ENCODE data around the gene DAPK2.

The DAPK2 gene

DNA sequence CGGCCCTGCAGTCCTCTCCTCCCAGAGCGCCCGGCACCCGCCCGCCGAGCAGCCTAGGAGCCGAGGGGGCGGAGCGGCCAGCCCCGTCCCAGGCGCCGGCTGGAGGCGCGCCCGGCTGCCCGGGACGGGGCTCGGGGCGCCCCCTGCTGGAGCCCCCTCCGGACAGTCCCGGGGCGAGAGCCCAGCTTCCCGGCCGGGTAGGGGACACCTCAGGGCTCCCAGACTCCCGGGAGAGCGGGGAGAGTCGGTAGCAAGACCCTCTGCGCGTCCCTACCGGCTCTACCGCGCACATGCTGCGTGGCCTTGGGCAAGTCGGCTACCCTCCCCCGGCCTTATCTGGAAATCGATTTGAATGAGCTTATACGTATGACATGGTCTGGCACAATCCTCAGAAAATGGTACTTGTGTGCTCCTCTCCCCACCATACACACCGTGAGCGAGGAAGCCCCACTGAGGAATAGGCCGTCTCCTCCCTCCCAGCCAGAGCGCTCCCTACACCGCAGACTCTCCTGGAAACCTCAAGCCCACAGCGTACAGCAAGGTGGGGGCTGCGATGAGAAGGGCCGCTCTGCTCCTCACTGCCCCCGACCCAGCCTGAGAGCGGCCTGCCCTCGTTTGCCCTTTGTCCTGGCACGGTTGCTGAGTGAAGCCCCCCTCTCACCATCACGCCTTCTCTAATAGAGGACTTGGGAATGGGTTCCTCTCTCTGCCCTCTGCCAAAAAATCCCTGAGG lies at the start of gene DAPK2:
TSS of gene DAPK2 (minus strand) at position 65 of the 733 bp plus-strand sequence. CDS start 6,224 bp downstream, outside the sequence.
- ATAC-seq (ENCODE audit: insufficient read depth, low read depth) (peak; percentile 91), DNase-seq (peak; percentile 31)
- peaks cover 5% of the 10 kb centered on the region; the same call in 1 of the 2 replicates for H3K4me1 ChIP-seq (ENCODE audit: insufficient read depth, low read length)
- no peaks in the 10 kb centered on the region for H3K9me3 ChIP-seq (ENCODE audit: insufficient read depth, low read length, severe bottlenecking)
- H3K36me3 ChIP-seq (ENCODE audit: insufficient read depth, low read length), result no peaks in the 10 kb centered on the region
- H3K9ac ChIP-seq (ENCODE audit: low read depth, low read length), result no peak within 1 kb of the TSS
- no peaks in the 10 kb centered on the region for H3K79me2 ChIP-seq (ENCODE audit: insufficient read depth, low read length)
- H4K20me1 ChIP-seq (ENCODE audit: insufficient read depth, low read length), result no peaks in the 10 kb centered on the region
- H3K27ac ChIP-seq (ENCODE audit: low read length), result no peak within 1 kb of the TSS
- no peak within 1 kb of the TSS for H2AFZ ChIP-seq (ENCODE audit: low read depth, low read length)
- H3K27me3 ChIP-seq (ENCODE audit: insufficient read depth, low read length, poor library complexity), result peaks cover 40% of the 10 kb centered on the region
- TF ChIP-seq, protein P1, sequence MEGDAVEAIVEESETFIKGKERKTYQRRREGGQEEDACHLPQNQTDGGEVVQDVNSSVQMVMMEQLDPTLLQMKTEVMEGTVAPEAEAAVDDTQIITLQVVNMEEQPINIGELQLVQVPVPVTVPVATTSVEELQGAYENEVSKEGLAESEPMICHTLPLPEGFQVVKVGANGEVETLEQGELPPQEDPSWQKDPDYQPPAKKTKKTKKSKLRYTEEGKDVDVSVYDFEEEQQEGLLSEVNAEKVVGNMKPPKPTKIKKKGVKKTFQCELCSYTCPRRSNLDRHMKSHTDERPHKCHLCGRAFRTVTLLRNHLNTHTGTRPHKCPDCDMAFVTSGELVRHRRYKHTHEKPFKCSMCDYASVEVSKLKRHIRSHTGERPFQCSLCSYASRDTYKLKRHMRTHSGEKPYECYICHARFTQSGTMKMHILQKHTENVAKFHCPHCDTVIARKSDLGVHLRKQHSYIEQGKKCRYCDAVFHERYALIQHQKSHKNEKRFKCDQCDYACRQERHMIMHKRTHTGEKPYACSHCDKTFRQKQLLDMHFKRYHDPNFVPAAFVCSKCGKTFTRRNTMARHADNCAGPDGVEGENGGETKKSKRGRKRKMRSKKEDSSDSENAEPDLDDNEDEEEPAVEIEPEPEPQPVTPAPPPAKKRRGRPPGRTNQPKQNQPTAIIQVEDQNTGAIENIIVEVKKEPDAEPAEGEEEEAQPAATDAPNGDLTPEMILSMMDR (IDR thresholded peaks at IDR 0.05; ENCODE audit: borderline replicate concordance, extremely low read depth, low read length, poor library complexity, severe bottlenecking), result peak; percentile 45
- TF ChIP-seq EZH2 (IDR thresholded peaks at IDR 0.05; ENCODE audit: borderline replicate concordance, low read depth, low read length, severe bottlenecking), result peak; percentile 34
- peak within 1 kb of the TSS; percentile 56 for H3K4me2 ChIP-seq (ENCODE audit: insufficient read depth, low read length)
- peak within 1 kb of the TSS in 1 of 2 experiments; percentile 38; a peak in 2 of 4 replicates for H3K4me3 ChIP-seq (ENCODE audit: low read depth in 1 of 2, low read length in 2 of 2)

DNA sequence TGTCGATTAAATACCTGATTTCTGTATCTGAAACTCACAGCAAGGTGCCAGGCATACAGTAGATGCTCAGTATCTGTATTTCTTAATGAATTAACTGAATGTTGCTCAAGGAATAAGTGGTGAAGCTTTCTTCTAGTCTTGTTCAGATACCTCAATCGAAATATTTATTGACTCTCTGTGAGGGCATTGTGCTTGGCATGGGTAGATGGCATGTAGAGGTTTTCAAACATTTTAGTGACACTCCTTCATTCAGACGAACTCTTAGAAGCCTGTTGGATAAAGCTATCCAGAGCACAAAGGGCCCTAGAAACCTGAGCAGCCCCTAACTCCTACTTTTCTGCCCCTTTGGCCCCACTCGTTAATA lies 49.1 kb upstream of the DAPK2 start:
- no peaks in the 10 kb centered on the region for H3K27me3 ChIP-seq (ENCODE audit: insufficient read depth, low read length, poor library complexity)
- H3K4me1 ChIP-seq (ENCODE audit: insufficient read depth, low read length), result peaks cover 52% of the 10 kb centered on the region
- H3K4me3 ChIP-seq (ENCODE audit: low read depth in 1 of 2, low read length in 2 of 2), result peak overlapping the region; percentile 77 to 95; a peak in 3 of 4 replicates
- peak overlapping the region; percentile 97 for H3K27ac ChIP-seq (ENCODE audit: low read length)
- TF ChIP-seq, protein P1 (IDR thresholded peaks at IDR 0.05; ENCODE audit: borderline replicate concordance, extremely low read depth, low read length, poor library complexity, severe bottlenecking), result no peak
- TF ChIP-seq EZH2 (IDR thresholded peaks at IDR 0.05; ENCODE audit: borderline replicate concordance, low read depth, low read length, severe bottlenecking), result no peak
- H3K9me3 ChIP-seq (ENCODE audit: insufficient read depth, low read length, severe bottlenecking), result no peaks in the 10 kb centered on the region
- DNase-seq (no peak), ATAC-seq (ENCODE audit: insufficient read depth, low read depth) (no peak)
- H3K36me3 ChIP-seq (ENCODE audit: insufficient read depth, low read length), result no peaks in the 10 kb centered on the region
- H4K20me1 ChIP-seq (ENCODE audit: insufficient read depth, low read length), result peaks cover 31% of the 10 kb centered on the region
- peak overlapping the region; percentile 78 for H3K4me2 ChIP-seq (ENCODE audit: insufficient read depth, low read length)
- H3K79me2 ChIP-seq (ENCODE audit: insufficient read depth, low read length), result peaks cover 94% of the 10 kb centered on the region
- H2AFZ ChIP-seq (ENCODE audit: low read depth, low read length), result peak overlapping the region; percentile 59
- peak overlapping the region; percentile 88 for H3K9ac ChIP-seq (ENCODE audit: low read depth, low read length)

DNA sequence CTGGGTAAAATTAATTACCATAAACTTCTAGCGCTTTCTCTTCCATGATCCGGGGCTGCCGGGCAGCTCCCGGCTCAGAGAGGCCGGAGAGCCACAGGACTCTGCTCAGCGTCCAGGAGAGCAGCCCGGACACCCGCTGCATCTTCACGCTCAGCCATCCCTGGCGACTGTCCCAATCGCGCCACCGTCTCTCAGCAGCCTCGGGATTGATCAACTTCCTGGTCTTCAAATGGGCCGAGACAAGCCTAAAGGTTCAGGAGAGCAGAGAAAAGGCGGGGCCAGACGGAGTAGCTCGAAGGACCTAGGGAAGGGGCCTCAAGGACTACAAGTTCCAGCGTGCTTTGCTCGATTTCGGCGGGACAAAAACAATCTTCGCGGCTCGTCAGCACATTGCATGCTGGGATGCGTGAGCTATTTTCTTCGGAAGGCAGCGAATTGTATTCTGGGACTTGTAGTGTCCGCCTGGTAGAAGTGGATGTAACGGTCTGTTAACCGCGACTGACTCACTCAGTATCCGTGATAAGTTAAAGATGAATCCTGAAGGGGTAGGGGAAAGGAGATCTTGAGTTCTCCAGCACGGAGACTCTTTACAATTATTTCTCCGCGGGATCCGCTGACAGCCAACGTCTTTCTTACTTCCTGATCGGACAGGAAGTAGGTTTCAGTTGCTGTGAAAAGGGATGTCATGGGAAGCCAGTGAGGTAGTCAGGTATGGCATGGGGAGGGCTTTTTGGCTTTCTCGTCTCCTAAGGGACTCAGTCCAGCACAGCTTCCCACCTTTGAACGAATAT lies 47.5 kb upstream of the DAPK2 start, which contains the start of gene CIAO2A:
TSS of gene CIAO2A (minus strand) at position 212 of the 791 bp plus-strand sequence. CDS start at position 142, 70 bp downstream.
- Histone ChIP-seq H3K79me2 (ENCODE audit: insufficient read depth, low read length) (peaks cover 87% of the 10 kb centered on the region), H3K4me1 (ENCODE audit: insufficient read depth, low read length) (peaks cover 50% of the 10 kb centered on the region)

More for the DNA sequence above, 47.5 kb upstream of the DAPK2 start, which contains the start of gene CIAO2A:
- no peaks in the 10 kb centered on the region for H3K27me3 ChIP-seq (ENCODE audit: insufficient read depth, low read length, poor library complexity)
- DNase-seq (peak; percentile 95), ATAC-seq (ENCODE audit: insufficient read depth, low read depth) (peak; percentile 82)
- H3K4me3 ChIP-seq (ENCODE audit: low read depth in 1 of 2, low read length in 2 of 2), result peak within 1 kb of the TSS; percentile 73 to 77
- H3K9ac ChIP-seq (ENCODE audit: low read depth, low read length), result peak within 1 kb of the TSS; percentile 82
- H3K27ac ChIP-seq (ENCODE audit: low read length), result peak within 1 kb of the TSS; percentile 97
- H3K4me2 ChIP-seq (ENCODE audit: insufficient read depth, low read length), result peak within 1 kb of the TSS; percentile 78
- H2AFZ ChIP-seq (ENCODE audit: low read depth, low read length), result peak within 1 kb of the TSS; percentile 89
- H4K20me1 ChIP-seq (ENCODE audit: insufficient read depth, low read length), result peaks cover 27% of the 10 kb centered on the region
- no peak for TF ChIP-seq EZH2 (IDR thresholded peaks at IDR 0.05; ENCODE audit: borderline replicate concordance, low read depth, low read length, severe bottlenecking)
- TF ChIP-seq, protein P1 (IDR thresholded peaks at IDR 0.05; ENCODE audit: borderline replicate concordance, extremely low read depth, low read length, poor library complexity, severe bottlenecking), result no peak
- H3K9me3 ChIP-seq (ENCODE audit: insufficient read depth, low read length, severe bottlenecking), result no peaks in the 10 kb centered on the region
- H3K36me3 ChIP-seq (ENCODE audit: insufficient read depth, low read length), result peaks cover 7% of the 10 kb centered on the region
